Measurements from ENCODE around the gene BCL7B. TPM values are rescaled to one million over a fixed set of nuclear protein-coding genes. Genes with fewer than 3 reads are reported as not detected.

The BCL7B gene
- total RNA-seq, 1 experiment from 2014 or later = 56.3 TPM

DNA sequence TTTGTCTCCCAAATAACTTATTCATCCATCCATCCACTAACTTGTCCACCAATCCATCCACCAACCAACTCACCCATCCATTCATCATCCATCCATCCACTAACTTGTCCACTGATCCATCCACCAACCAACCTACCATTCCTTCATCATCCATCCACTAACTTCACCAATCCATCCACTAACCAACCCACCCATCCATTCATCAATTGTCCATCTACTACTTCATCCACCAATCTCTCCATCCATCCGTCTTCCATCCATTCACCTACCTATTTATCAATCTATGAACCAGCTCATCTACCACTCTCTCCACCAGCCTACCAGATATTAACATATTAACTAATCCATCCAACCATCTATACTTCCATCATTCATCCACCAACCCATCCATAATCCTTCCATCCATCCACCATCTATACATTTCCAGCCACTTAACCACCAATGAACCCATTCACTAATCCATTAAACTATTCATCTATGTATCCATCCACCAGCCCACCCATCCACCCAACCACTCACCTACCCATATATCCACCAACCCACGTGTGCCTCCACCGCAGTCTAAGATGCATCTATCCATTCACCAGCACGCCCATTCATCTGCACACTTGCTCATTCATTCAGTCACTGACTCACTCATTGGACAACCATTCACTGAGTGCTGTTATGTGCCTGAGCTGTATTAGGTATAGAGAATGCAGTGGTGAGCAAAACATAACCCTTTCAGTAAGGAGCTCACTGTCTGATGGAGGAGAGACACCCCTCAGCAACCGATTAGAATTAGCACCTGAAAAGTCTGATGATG lies 40.7 kb upstream of the BCL7B start:
- no peaks in the 10 kb centered on the region for H3K9me3 ChIP-seq (ENCODE audit: low read depth, low read length, poor library complexity, severe bottlenecking)
- CTCF ChIA-PET = no interaction called here
- POLR2A ChIA-PET (ENCODE audit: low non-redundant PET) = no interaction called here
- no peaks in the 10 kb centered on the region for H3K36me3 ChIP-seq (ENCODE audit: insufficient read depth, low read length, poor library complexity, severe bottlenecking)
- TF ChIP-seq, protein P1, sequence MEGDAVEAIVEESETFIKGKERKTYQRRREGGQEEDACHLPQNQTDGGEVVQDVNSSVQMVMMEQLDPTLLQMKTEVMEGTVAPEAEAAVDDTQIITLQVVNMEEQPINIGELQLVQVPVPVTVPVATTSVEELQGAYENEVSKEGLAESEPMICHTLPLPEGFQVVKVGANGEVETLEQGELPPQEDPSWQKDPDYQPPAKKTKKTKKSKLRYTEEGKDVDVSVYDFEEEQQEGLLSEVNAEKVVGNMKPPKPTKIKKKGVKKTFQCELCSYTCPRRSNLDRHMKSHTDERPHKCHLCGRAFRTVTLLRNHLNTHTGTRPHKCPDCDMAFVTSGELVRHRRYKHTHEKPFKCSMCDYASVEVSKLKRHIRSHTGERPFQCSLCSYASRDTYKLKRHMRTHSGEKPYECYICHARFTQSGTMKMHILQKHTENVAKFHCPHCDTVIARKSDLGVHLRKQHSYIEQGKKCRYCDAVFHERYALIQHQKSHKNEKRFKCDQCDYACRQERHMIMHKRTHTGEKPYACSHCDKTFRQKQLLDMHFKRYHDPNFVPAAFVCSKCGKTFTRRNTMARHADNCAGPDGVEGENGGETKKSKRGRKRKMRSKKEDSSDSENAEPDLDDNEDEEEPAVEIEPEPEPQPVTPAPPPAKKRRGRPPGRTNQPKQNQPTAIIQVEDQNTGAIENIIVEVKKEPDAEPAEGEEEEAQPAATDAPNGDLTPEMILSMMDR (conservative IDR thresholded peaks at IDR 0.05; ENCODE audit: low read depth, low read length) = no peak
- no peak for TF ChIP-seq EZH2 (IDR thresholded peaks at IDR 0.05; ENCODE audit: borderline replicate concordance, low read depth, low read length, poor library complexity, severe bottlenecking)
- peaks cover 11% of the 10 kb centered on the region for H3K4me1 ChIP-seq (ENCODE audit: insufficient read depth, low read length, poor library complexity, severe bottlenecking)
- no TSS peak for BruUV-seq (replicated peaks)
- intact Hi-C loops (cut with micrococcal nuclease; ENCODE audit: unreplicated experiment) = no loop called here
- no peak overlapping the region for H3K4me3 ChIP-seq (ENCODE audit: low read depth, low read length, poor library complexity, severe bottlenecking)
- H3K27me3 ChIP-seq (replicated peaks; ENCODE audit: insufficient read depth, low read depth, low read length, poor library complexity) = no peaks in the 10 kb centered on the region
- H3K27ac ChIP-seq (ENCODE audit: low read depth, low read length, poor library complexity, severe bottlenecking) = no peak overlapping the region
- no peak for DNase-seq (ENCODE audit: low spot score)

DNA sequence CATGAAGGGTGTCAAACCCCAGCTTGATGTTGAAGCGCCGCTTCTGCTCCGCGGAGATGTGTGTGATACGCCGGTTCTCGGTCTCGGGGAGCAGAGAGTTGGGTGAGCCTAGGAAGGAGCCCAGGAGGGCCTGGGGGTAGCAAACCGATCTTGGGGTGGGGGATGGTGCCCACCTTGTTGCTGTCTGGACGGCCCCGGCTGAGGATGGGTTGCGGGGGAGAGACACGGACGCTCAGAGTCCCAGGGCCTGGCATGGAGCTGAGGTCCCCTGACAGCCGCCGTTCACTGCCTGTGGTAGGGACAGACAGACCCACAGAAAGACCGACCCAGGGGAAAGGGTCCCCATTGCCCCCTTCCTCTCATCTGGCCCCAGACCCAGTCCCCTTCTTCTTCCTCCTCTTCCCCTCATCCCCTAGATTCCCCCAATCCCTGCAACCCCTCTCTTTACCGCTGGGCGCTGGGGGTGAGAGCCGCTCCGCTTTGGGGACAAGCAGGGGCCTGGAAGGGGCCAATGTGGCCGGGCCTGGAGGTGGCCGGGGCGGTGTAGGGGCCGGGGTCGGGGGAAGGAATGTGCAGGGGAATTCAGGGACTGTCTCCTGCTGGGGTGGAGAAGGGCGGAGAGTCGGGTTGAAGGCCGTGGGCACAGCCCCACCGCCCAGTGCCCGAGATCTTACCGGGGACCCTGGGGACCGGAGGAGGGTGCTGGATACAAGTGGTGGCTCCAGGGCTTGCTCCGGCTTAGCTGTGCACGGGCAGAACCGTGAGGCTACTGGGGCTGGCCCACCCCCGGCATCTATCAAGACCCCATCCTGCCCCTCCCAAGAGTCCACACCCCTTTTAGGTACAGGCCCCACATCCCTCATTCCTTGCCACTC lies 38.9 kb upstream of the BCL7B start:
- no peak for DNase-seq (ENCODE audit: low spot score)
- Histone ChIP-seq H3K4me3 (ENCODE audit: low read depth, low read length, poor library complexity, severe bottlenecking) (no peak overlapping the region), H3K9me3 (ENCODE audit: low read depth, low read length, poor library complexity, severe bottlenecking) (no peaks in the 10 kb centered on the region), H3K36me3 (ENCODE audit: insufficient read depth, low read length, poor library complexity, severe bottlenecking) (no peaks in the 10 kb centered on the region), H3K4me1 (ENCODE audit: insufficient read depth, low read length, poor library complexity, severe bottlenecking) (peaks cover 7% of the 10 kb centered on the region), H3K27ac (ENCODE audit: low read depth, low read length, poor library complexity, severe bottlenecking) (no peak overlapping the region), H3K27me3 (replicated peaks; ENCODE audit: insufficient read depth, low read depth, low read length, poor library complexity) (no peaks in the 10 kb centered on the region)
- BruUV-seq (replicated peaks) = no TSS peak
- ChIA-PET CTCF (no interaction called here), POLR2A (ENCODE audit: low non-redundant PET) (no interaction called here)
- TF ChIP-seq, protein P1 (conservative IDR thresholded peaks at IDR 0.05; ENCODE audit: low read depth, low read length) = no peak
- intact Hi-C loops (cut with micrococcal nuclease; ENCODE audit: unreplicated experiment) = no loop called here

DNA sequence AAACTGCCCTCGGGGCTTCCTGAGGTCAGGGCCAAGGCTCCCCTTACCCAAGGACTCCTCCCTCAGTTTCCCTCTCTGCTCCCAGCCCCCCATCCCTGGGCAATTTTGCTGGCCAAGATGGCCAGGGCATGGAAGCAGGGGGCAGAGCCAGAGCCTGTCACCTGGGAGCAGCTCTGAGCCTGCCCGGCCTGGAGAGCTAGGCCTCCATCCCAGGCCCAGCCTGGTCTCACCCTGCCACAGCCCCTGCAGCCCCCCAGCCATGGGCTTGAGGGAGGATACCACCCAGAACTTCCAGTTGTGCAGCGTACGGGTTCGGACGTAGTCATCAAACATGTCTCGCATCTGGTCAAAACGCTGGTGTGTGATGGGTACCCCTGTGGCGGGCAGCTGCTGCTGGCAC lies 37.9 kb upstream of the BCL7B start:
- no peak for DNase-seq (ENCODE audit: low spot score)
- no peak overlapping the region for H3K27ac ChIP-seq (ENCODE audit: low read depth, low read length, poor library complexity, severe bottlenecking)
- no peak overlapping the region for H3K4me3 ChIP-seq (ENCODE audit: low read depth, low read length, poor library complexity, severe bottlenecking)
- POLR2A ChIA-PET (ENCODE audit: low non-redundant PET) = no interaction called here
- no peaks in the 10 kb centered on the region for H3K27me3 ChIP-seq (replicated peaks; ENCODE audit: insufficient read depth, low read depth, low read length, poor library complexity)
- BruUV-seq (replicated peaks) = no TSS peak
- no peaks in the 10 kb centered on the region for H3K36me3 ChIP-seq (ENCODE audit: insufficient read depth, low read length, poor library complexity, severe bottlenecking)
- intact Hi-C loops (cut with micrococcal nuclease; ENCODE audit: unreplicated experiment) = no loop called here
- CTCF ChIA-PET = no interaction called here
- no peaks in the 10 kb centered on the region for H3K9me3 ChIP-seq (ENCODE audit: low read depth, low read length, poor library complexity, severe bottlenecking)
- no peaks in the 10 kb centered on the region for H3K4me1 ChIP-seq (ENCODE audit: insufficient read depth, low read length, poor library complexity, severe bottlenecking)
- TF ChIP-seq, protein P1 (conservative IDR thresholded peaks at IDR 0.05; ENCODE audit: low read depth, low read length) = no peak
- no peak for TF ChIP-seq EZH2 (IDR thresholded peaks at IDR 0.05; ENCODE audit: borderline replicate concordance, low read depth, low read length, poor library complexity, severe bottlenecking)

Measured in A673 (cell line).